ENCODE results near the gene ABT1.
"Not testable (repeated sequence)": the region's sequence is repeated elsewhere in the genome, so short reads cannot be mapped to it uniquely, and the experiment has no call there.

The ABT1 gene

DNA sequence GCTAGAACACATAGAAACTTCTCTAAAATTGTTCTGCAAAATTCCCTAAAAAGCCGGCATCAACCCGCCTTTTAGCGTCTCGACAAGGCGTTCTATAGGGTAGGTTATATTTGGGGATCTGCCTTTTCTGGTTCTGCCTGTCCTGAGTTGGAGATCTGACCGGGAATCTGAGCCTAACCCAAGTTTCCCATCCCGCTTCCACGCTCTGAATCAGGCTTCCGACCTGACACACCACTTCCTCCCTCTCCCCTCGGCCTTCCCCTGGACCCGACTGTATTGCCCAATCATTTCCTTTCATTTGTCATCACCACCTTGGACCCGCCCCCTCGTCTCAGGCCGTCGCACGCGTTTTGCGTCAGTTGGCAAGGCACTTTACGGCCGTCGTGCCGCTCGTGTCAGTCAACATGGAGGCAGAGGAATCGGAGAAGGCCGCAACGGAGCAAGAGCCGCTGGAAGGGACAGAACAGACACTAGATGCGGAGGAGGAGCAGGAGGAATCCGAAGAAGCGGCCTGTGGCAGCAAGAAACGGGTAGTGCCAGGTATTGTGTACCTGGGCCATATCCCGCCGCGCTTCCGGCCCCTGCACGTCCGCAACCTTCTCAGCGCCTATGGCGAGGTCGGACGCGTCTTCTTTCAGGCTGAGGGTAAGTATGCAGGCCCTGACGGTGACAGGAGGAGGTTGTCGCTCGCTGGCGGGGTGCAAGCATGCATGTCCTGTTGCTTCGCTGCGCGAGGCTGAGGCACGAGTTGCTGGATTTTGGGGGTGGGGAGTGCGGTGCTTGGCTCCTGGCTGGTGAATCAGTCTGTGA, at the start of gene ABT1:
ABT1 (plus strand) TSS at position 375 of the 810 bp plus-strand sequence; CDS start at position 405, 30 bp downstream.
- Histone ChIP-seq H3K36me3 (ENCODE audit: insufficient read depth, low read length) (no peaks in the 10 kb centered on the region), H3K9me3 (ENCODE audit: control insufficient read depth, insufficient read depth, low read length) (no peaks in the 10 kb centered on the region), H3K9ac (ENCODE audit: low read depth, low read length) (peak within 1 kb of the TSS; percentile 94), H3K4me1 (ENCODE audit: insufficient read depth, low read length) (no peaks in the 10 kb centered on the region; the same call in 1 of the 2 replicates)

DNA sequence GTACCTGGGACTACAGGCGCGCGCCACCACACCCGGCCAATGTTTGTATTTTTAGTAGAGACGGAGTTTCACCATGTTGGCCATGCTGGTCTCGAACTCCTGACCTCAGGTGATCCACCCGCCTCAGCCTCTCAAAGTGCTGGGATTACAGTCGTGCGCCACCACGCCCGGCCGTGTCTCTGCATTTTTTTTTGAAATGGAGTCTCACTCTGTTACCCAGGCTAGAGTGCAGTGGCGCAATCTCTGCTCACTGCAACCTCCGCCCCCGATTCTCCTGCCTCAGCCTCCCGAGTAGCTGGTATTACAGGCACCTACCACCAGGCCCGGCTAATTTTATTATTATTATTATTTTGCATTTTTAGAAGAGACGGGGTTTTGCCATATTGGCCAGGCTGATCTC, 49.4 kb upstream of the ABT1 start:
- H3K9ac ChIP-seq (ENCODE audit: low read depth, low read length); H3K4me1 ChIP-seq (ENCODE audit: insufficient read depth, low read length); H3K36me3 ChIP-seq (ENCODE audit: insufficient read depth, low read length); H3K9me3 ChIP-seq (ENCODE audit: control insufficient read depth, insufficient read depth, low read length): not testable (repeated sequence)

DNA sequence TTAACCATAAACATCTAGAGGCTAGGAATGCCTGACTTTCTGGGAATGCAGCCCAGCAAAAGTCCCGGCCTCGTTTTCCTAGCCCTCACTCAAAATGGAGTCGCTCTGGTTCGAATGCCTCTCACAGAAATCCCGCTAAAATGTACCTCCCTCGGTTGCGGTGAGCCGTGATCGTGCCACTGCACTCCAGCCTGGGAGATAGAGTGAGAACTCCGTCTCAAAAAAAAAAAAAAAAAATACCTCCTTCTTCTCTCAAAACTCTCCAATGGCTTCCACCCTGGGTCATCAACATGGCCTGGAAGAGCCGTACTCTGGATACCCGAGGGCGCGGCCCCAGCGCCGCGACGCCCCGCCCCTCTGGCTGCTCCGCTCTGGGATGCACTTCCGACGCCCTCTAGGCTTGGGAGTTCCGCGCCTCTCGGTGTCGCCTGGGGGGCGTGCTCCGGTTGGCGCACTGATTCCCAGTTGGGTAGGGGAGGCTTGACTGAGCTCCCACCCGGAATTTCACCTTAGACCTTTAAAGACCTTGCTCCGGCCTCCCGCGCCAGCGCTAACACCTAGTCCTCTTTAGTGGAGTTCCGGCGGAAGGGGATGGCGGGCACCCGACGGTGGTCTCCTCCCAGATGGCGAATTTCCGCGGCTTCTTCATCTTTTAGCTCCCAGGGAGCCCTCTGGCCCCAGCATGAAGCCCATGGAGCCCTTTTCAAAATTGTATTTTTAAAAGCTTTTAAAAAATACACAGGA, 46.3 kb upstream of the ABT1 start:
- peak overlapping the region; percentile 82 for H3K9ac ChIP-seq (ENCODE audit: low read depth, low read length)

DNA sequence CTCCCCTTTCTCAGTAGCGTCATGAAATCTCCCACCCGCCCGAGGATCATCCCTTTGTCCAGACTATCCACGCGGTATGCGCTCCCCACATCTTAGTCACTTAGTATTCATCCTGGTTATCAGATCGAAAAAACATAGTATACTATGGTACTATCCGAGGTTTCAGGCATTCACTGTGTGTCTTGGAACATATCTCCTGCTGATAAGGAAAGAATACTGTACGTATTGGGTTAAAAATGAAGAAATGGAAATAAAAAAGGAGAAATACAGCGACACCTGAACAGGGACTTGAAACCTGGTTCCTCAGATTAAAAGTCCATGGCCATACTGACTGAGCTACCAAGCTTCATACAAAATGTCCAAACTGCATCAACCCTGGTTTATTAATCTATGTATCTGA, 44.5 kb upstream of the ABT1 start:
- no peaks in the 10 kb centered on the region; the same call in 1 of the 2 replicates for H3K4me1 ChIP-seq (ENCODE audit: insufficient read depth, low read length)
- no peak overlapping the region; the same call in 1 of the 2 replicates for H3K9ac ChIP-seq (ENCODE audit: low read depth, low read length)
- no peaks in the 10 kb centered on the region for H3K9me3 ChIP-seq (ENCODE audit: control insufficient read depth, insufficient read depth, low read length)
- no peaks in the 10 kb centered on the region for H3K36me3 ChIP-seq (ENCODE audit: insufficient read depth, low read length)

More for the DNA sequence above, 46.3 kb upstream of the ABT1 start:
- no peaks in the 10 kb centered on the region for H3K36me3 ChIP-seq (ENCODE audit: insufficient read depth, low read length)
- H3K9me3 ChIP-seq (ENCODE audit: control insufficient read depth, insufficient read depth, low read length) = no peaks in the 10 kb centered on the region
- no peaks in the 10 kb centered on the region; the same call in 1 of the 2 replicates for H3K4me1 ChIP-seq (ENCODE audit: insufficient read depth, low read length)

DNA sequence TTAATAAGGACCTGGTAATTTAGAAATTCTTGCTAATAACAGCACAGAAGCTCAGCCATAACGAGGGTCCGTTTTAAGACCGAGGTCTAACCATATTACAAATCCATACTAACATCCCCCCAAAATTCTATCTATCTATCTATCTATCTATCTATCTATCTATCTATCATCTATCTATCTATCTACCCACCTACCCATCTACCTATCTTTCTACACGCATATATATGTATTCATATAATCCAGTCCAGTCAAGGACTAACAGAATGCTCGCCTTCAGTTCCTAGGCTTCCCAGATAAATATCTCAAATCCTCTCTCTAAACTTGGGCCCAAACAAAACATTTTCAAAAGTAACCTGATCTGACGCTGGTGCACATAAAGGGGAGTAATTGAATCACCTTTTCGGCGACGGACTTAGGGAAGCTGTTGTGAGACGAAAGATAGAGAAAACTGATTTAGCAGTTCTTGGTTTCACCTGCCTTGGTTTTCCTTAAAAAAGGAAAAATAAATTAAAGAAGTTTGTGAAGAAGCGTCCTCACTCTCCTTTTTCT, 44.0 kb upstream of the ABT1 start:
- no peaks in the 10 kb centered on the region for H3K9me3 ChIP-seq (ENCODE audit: control insufficient read depth, insufficient read depth, low read length)
- no peaks in the 10 kb centered on the region for H3K36me3 ChIP-seq (ENCODE audit: insufficient read depth, low read length)
- H3K9ac ChIP-seq (ENCODE audit: low read depth, low read length) = peak overlapping the region; percentile 79
- H3K4me1 ChIP-seq (ENCODE audit: insufficient read depth, low read length) = no peaks in the 10 kb centered on the region; the same call in 1 of the 2 replicates

DNA sequence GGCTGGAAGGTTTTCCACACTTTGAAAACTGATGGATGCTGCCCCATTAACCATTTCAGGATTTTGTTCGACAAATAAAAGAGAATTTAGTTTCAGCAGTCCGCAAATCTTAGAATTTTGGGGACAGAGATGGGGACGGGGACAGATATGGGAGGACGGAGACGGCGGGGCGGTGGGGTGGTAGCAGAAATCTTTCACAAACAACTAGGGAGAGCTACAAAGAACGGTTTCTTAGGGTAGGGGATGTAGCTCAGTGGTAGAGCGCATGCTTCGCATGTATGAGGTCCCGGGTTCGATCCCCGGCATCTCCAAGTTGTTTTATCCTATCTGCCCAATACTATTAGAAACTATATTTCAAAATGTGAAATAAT, 43.5 kb upstream of the ABT1 start:
- Histone ChIP-seq H3K9ac (ENCODE audit: low read depth, low read length) (peak overlapping the region; percentile 79), H3K36me3 (ENCODE audit: insufficient read depth, low read length) (no peaks in the 10 kb centered on the region), H3K4me1 (ENCODE audit: insufficient read depth, low read length) (no peaks in the 10 kb centered on the region; the same call in 1 of the 2 replicates), H3K9me3 (ENCODE audit: control insufficient read depth, insufficient read depth, low read length) (no peaks in the 10 kb centered on the region)

DNA sequence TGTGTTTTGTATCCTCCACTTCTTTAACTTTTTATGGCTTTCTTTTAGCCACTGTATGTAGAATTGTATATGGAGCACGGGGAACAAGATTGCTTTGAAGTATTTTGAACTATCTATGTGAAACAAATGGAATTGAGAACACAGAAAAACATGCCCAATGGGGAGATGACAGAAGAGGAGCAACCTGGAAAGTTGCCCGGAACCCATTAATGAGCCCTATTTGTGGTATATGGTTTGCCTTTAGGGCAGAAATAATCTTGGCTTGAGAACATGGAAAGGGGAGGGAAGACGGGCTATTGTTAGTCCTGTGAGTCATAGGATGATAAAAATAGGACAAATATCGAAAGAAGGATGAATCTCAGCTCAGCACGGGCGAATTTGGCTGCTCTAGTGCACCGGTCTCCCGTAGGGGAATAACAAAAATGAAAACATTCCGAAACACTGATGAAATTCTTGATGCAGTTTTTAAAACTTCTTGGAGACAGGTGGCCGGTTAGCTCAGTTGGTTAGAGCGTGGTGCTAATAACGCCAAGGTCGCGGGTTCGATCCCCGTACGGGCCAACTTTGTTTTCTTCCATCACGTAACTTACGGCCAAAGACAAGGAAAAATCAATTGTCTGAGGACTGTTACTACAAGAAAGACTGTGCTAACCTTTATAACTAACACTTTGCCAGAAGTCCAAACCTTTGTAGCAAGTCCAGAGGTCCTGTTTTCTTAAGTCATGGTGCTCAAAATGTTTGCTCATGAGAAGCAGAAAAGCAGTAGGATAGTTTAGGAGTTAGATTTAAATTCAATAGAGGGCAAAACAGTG, 42.9 kb upstream of the ABT1 start:
- no peaks in the 10 kb centered on the region; the same call in 1 of the 2 replicates for H3K4me1 ChIP-seq (ENCODE audit: insufficient read depth, low read length)
- no peaks in the 10 kb centered on the region for H3K9me3 ChIP-seq (ENCODE audit: control insufficient read depth, insufficient read depth, low read length)
- H3K9ac ChIP-seq (ENCODE audit: low read depth, low read length) = peak overlapping the region; percentile 79
- H3K36me3 ChIP-seq (ENCODE audit: insufficient read depth, low read length) = no peaks in the 10 kb centered on the region

DNA sequence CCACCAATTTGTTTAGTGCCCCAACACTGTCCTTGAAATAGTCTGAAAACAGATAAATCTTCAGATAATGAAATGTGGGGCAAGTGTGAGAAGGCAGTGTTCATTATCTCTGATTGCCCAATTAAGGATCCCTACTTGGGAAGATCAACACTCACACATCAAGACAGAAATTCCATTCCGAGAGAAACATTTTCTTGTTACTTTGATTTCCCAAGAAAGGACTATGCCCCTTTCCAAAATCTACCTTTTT, 42.4 kb upstream of the ABT1 start:
- Histone ChIP-seq H3K9ac (ENCODE audit: low read depth, low read length) (peak overlapping the region; percentile 79), H3K9me3 (ENCODE audit: control insufficient read depth, insufficient read depth, low read length) (no peaks in the 10 kb centered on the region), H3K36me3 (ENCODE audit: insufficient read depth, low read length) (no peaks in the 10 kb centered on the region), H3K4me1 (ENCODE audit: insufficient read depth, low read length) (no peaks in the 10 kb centered on the region; the same call in 1 of the 2 replicates)

DNA sequence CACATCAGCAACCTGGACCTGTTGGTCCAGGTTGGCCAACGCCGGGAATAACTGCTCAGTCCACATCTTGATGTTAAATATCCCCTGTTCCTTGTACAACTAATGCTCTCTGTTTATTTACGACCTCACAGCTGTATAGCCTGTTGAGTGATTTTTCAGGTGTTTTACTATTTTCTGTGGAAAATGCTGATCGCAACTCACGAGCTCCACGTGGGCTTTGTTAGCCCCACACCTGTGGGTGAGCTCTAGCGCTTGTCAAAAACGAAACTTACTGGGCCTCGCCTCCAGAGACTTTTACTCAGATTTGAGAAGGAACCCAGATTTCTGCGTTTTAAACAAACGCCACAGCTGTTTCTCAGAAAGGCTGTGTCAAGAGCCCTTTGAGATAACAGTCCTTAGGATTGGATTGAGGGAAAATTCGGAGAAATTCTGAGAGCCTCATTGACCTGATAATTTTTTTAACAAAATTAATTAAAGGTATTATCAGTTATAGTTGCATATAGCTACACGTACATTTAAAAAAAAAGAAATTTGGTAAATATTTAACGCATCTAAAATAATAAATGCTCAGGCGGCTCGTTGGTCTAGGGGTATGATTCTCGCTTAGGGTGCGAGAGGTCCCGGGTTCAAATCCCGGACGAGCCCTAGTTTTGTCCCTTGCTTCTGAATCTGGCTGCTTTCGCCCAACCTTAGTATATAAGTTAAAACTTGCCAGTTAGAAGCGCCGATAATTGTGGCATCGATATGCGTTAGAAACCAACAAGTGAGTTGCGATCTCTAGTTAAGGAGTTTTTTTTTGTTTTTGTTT, 41.9 kb upstream of the ABT1 start:
- Histone ChIP-seq H3K36me3 (ENCODE audit: insufficient read depth, low read length) (no peaks in the 10 kb centered on the region), H3K9ac (ENCODE audit: low read depth, low read length) (peak overlapping the region; percentile 79), H3K4me1 (ENCODE audit: insufficient read depth, low read length) (no peaks in the 10 kb centered on the region; the same call in 1 of the 2 replicates), H3K9me3 (ENCODE audit: control insufficient read depth, insufficient read depth, low read length) (no peaks in the 10 kb centered on the region)

DNA sequence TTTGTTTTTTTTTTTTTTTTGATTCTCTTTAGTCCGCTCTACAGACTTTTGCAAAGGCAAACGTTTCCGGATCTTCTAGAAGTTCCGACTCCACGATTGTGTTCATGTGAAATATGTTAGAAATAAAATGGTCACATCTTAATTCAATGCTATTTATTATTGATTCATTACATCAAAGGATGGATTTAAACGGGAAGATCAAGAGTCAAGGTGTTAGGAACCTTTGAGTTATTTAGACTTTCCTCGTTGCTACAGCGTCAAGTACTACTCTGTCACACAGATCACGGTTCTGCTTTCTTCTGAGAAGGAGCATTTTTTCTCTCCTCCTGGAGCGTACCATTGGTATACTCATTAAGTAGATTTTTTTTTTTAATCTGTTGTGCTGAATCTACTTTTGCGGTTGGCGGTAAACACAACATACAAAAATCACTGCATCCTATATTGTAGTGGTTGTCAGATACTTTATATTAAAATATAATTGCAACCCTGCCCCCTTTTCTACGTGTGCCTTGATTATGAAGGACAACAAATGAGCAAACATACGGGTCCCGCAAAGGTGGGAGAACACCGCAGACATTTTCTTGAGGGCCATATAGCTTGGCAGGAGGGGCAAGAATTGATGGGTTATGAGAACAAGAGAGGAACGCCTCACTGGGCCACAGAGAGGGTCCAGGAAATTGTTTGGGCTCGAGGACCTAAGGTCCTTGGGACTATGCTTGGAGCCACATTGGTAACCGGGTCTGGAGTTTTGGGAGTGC, 41.1 kb upstream of the ABT1 start:
- Histone ChIP-seq H3K36me3 (ENCODE audit: insufficient read depth, low read length) (no peaks in the 10 kb centered on the region), H3K9me3 (ENCODE audit: control insufficient read depth, insufficient read depth, low read length) (no peaks in the 10 kb centered on the region), H3K9ac (ENCODE audit: low read depth, low read length) (peak overlapping the region; percentile 79), H3K4me1 (ENCODE audit: insufficient read depth, low read length) (no peaks in the 10 kb centered on the region)

DNA sequence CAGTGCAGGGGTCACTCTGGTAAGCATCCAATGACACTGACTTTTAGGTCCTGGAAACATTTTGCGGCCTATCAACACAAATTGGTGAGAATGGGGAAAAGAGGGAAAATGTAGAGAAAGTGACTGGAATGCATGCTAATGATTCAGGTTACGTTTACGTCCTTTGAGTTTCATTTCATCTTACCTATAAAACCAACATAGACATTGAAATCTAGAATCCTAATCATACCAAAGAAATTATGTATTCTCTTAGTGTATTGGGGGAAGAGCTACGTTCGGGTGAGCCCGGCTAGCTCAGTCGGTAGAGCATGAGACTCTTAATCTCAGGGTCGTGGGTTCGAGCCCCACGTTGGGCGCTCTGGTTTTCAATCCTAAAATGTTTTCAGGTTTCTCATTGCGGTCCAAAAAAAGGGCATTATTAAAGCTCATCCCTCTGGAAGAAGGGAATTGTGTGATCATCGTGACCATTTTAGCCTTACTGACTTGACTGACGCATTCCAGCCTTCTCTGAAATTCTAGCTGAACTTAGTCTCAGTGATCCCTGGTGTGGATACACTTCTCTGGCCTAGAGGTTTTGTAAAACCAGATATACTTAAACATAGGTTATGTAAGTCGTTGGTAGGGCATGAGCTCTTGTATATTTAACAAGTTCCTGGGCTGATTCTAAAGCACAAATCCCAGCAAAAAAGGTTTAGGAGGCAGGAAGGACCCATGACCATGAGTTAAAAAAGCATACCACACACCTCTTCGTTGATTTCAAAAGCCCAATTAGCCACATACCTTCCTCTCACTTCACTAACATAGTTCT, 40.3 kb upstream of the ABT1 start:
- Histone ChIP-seq H3K36me3 (ENCODE audit: insufficient read depth, low read length) (no peaks in the 10 kb centered on the region), H3K9ac (ENCODE audit: low read depth, low read length) (peak overlapping the region; percentile 79; the same call in 1 of the 2 replicates), H3K9me3 (ENCODE audit: control insufficient read depth, insufficient read depth, low read length) (0 out of 2 replicates have a peak, but pooled peaks cover under 1% of the 10 kb centered on the region), H3K4me1 (ENCODE audit: insufficient read depth, low read length) (no peaks in the 10 kb centered on the region)

Measured in ES-I3 (cell line).